Muscle of arm (tissue), 12 donors: ENCODE data around the gene HIKESHI. TPM values are rescaled to one million over a fixed set of nuclear protein-coding genes. Genes with fewer than 3 reads are reported as not detected.
"Not testable (repeated sequence)": the region's sequence is repeated elsewhere in the genome, so short reads cannot be mapped to it uniquely, and the experiment has no call there.

Experiments
- DNase-seq: peaks from one replicate; pipeline ENCODE4 v3.0.0-alpha.2; 2013
- polyA plus RNA-seq, 12 donors: library from polyadenylated mRNA; unstranded; fragments of 120-200 nt; gene quantifications; one replicate each; pipeline ENCODE4 v1.2.1, GENCODE V29; 2013; ENCODE audit not compliant: insufficient read length in 12 of 12

HIKESHI gene
- polyA plus RNA-seq, 12 donors: 31.4 to 49.5 (median 40.1) TPM; not detected in 1

DNA sequence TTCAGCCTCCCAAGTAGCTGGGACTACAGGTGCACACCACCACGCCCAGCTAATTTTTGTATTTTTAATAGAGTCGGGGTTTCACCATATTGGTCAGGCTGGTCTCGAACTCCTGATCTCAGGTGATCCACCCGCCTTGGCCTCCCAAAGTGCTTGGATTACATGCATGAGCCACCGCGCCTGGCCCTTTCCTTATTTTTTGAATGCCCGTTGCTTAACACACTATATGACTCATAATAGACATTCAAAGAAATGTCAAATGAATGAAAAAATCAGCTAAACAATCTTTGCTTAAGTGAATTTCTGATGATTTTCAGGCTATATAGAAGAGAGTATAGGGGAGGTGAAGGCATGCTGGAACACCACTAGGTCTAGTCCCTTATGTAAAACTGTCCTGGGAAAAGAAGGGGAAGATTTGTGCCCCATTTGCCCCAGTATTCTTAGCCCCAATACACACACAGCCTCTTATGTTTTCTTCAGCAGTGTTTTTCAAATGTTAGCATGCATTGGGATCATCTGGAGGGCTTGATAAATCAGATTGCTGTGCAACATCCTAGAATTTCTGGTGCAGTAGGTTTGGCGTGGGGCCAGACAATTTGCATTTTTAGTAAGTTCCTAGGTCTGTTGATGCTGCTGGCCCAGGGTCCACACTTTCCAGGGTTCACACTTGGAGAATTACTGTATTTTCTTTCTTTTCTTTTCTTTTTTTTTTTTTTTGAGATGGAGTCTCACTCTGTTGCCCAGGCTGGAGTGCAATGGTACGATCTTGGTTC lies 12.3 kb upstream of the HIKESHI start:
- DNase-seq: not testable (repeated sequence)

GRCh38 chr11:86291466-86292262 lies 10.4 kb upstream of the HIKESHI start:
- peak; percentile 31 for DNase-seq

GRCh38 chr11:86292912-86293616 lies 9.0 kb upstream of the HIKESHI start:
- no peak for DNase-seq

DNA sequence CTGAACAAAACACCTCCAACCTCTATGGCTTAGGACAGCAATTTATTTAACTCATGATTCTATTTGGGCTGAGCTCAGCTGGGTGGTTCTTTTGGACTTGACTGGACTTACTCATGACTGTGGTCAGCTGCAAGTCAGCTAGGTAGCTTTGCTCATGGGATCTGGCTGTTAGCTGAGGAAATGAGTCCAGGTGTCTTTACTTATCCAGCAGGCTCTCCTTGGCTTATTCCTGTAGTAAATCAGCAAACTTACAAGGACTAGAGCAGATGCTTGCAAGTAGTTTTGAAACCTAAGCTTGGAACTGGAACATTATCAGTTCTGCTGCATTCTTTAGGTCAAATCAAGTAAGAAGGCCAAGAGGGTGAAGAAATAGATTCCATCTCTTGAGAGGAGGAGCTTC lies 8.0 kb upstream of the HIKESHI start:
- no peak for DNase-seq

DNA sequence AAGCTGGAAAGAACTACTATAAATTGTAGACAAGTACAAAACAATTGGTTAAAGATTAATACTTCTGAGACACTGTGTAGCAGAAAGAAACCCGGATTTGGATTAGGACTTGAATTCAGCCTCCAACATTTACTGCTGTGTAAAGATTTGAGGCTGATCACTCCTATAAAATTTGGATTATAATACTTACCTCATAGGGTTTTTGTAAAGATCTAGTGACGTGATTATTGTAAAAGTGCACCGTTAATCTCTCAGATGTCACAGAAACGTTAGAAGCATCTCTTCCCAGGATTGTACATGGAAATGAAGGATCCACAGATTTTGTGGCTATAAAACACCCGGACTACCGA lies 323 bp upstream of the HIKESHI start:
- DNase-seq: no peak

- DNase-seq: no peak
Observed at GRCh38 chr11:86303257-86303656, 1.2 kb downstream of the HIKESHI start.

- not testable (repeated sequence) for DNase-seq
Observed at GRCh38 chr11:86308710-86309109, 6.7 kb downstream of the HIKESHI start.

- no peak for DNase-seq
Observed at GRCh38 chr11:86313793-86314192, 11.8 kb downstream of the HIKESHI start.

GRCh38 chr11:86314636-86315035 lies 12.6 kb downstream of the HIKESHI start:
- DNase-seq: no peak

- DNase-seq: no peak
Observed at GRCh38 chr11:86335131-86335767, 33.2 kb downstream of the HIKESHI start.

- DNase-seq: no peak
Observed at GRCh38 chr11:86337227-86337626, 35.2 kb downstream of the HIKESHI start.

DNA sequence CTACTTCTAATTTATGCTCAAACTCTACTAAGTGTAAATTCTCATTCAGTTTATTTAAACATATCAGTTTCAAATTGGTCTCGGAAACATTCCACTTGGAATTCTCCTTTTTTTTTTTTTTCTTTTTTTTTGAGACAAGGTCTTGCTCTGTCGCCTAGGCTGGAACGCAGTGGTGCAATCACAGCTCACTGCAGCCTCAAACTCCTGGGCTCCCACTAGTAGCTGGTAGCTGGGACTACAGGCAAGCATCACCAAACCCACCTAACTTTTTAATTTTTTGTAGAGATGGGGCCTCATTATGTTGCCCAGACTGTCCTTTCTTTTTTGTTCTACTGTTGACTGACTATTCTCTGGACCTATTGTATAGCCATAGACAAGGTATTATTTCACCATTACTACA lies 39.3 kb downstream of the HIKESHI start:
- no peak for DNase-seq

- no peak for DNase-seq
Observed at GRCh38 chr11:86346513-86346912, 44.5 kb downstream of the HIKESHI start.

GRCh38 chr11:86355256-86355655 lies 53.2 kb downstream of the HIKESHI start:
- no peak for DNase-seq

DNA sequence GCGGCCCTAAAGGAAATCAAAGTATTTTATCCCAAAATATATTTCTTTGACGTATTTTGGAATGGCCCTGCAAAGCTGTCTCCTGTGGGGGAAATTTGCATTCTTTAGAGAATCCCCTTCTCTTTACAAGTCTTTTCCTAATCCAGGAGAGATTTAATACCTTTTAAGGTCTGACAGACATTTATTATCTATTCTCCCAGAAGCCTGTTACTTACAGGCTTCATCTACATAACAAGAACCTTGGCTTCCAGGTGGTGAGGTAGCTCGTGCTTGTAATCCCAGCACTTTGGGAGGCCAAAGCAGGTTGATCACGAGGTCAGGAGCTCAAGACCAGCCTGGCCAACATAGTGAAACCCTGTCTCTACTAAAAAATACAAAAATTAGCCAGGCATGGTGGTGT lies 55.4 kb downstream of the HIKESHI start:
- not testable (repeated sequence) for DNase-seq

GRCh38 chr11:86358720-86359119 lies 56.7 kb downstream of the HIKESHI start:
- no peak for DNase-seq

GRCh38 chr11:86360775-86361395 lies 58.8 kb downstream of the HIKESHI start:
- DNase-seq: peak; percentile 45

DNA sequence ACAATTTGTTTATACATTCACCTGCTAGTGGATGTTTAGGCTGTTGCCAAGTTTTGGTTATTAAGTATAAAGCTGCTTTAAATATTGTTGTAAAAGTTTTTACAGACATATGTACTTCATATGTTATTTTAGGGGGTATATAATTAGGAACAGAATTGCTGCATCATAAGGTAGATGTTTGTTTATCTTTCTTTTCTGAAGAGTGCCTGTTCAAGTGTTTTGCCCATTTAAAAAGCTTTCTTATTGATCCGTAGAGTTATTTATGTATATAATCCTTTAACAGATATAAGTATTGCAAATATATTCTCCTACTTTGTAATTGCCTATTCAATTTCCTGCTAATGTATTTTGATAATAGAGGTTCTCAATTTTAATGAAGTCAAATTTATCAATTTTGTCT lies 61.4 kb downstream of the HIKESHI start:
- DNase-seq: no peak

- no peak for DNase-seq
Observed at GRCh38 chr11:86365546-86365945, 63.5 kb downstream of the HIKESHI start.

GRCh38 chr11:86369668-86370067 lies 67.6 kb downstream of the HIKESHI start:
- DNase-seq: no peak

GRCh38 chr11:86370171-86370570 lies 68.1 kb downstream of the HIKESHI start:
- DNase-seq: no peak
